A673 (cell line): ENCODE data around the gene RANBP3.

Source experiments
- CTCF ChIP-seq: fragments of 300-800, 200-600 bp; sonication (generic); conservative IDR thresholded peaks from 2 replicates; pipeline ENCODE4 v1.5.1; 2017; ENCODE audit warnings: low read depth, mild to moderate bottlenecking, antibody characterized with exemption, low read length, moderate library complexity, mixed read lengths
- EZH2 ChIP-seq: fragments of 200-600 bp; sonication (generic); IDR thresholded peaks from 2 replicates; pipeline ENCODE4 v1.6.1; 2017; ENCODE audit warnings: borderline replicate concordance, low read depth, mild to moderate bottlenecking, mixed read lengths, antibody characterized with exemption, low read length; ENCODE audit not compliant: poor library complexity, severe bottlenecking

GRCh38 chr19:6012426-6013170, 34.7 kb upstream of the RANBP3 start:
- TF ChIP-seq CTCF (no peak), EZH2 (no peak)
